ENCODE results near the gene MCTP1.

MCTP1 gene

DNA sequence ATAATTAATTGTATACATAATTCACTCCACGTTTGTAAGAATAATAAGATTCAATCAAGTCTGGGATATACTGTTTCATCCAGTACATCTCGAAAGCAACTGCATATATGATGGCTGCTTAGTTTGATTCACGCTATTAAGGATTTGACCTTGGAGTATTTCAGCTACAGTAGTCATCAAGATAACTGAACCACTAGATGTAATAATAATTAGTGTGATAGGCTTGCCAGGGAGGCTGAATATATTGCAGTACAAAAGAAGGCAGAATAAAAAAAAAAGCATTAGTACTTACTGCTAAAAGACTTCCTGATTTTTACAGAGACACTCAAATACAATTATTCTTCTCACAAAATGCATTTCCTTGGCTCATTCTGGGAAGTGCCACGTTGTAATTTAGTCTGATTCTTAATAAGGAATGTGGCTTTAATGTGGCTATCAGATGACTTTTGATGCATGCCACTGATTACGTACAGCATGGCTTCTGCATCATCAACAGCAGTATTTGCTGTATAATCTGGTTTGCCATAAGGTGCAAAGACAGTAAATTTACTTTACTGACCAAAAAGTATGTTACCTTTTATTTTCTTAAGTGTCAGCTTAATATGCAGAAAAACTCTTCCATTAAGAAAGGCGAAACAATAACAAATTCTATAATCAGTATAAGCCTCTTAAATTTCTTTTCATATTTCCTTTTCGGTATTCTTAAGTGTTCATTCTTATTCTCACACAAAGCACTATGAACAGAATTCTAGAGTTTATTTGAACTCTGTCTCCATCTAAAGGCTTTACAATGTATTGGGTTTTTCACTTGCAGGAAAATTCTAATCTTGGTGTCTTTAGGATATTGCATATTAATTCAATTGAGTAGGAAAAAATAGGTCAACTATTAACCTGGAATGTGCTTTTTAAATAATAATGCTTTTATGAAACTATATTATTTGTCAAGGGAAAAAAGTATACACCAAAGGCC is 500.1 kb downstream of the MCTP1 start:
- Histone ChIP-seq H3K9me2 (replicated peaks; ENCODE audit: low read depth, low read length) (no peaks in the 10 kb centered on the region), H3K9ac (ENCODE audit: low read depth, low read length, poor library complexity, severe bottlenecking) (no peak overlapping the region), H2AFZ (ENCODE audit: low read length) (no peak overlapping the region), H3K27me3 (ENCODE audit: insufficient read depth, low read length, poor library complexity, severe bottlenecking) (no peaks in the 10 kb centered on the region), H3K4me2 (ENCODE audit: low read depth, low read length, poor library complexity, severe bottlenecking) (no peak overlapping the region), H3K79me2 (ENCODE audit: insufficient read depth, low read length) (no peaks in the 10 kb centered on the region), H3F3A (ENCODE audit: low read depth) (no peaks in the 10 kb centered on the region), H3K9me3 (ENCODE audit: insufficient read depth, low read depth, low read length) (no peaks in the 10 kb centered on the region), H4K20me1 (ENCODE audit: insufficient read depth, low read length, poor library complexity, severe bottlenecking) (no peaks in the 10 kb centered on the region), H3K4me3 (ENCODE audit: low read length, poor library complexity, severe bottlenecking) (no peak overlapping the region), H3K4me1 (ENCODE audit: insufficient read depth, low read length, poor library complexity, severe bottlenecking) (peaks cover 22% of the 10 kb centered on the region), H3K36me3 (ENCODE audit: insufficient read depth, low read length) (no peaks in the 10 kb centered on the region)
- TF ChIP-seq, protein P1, sequence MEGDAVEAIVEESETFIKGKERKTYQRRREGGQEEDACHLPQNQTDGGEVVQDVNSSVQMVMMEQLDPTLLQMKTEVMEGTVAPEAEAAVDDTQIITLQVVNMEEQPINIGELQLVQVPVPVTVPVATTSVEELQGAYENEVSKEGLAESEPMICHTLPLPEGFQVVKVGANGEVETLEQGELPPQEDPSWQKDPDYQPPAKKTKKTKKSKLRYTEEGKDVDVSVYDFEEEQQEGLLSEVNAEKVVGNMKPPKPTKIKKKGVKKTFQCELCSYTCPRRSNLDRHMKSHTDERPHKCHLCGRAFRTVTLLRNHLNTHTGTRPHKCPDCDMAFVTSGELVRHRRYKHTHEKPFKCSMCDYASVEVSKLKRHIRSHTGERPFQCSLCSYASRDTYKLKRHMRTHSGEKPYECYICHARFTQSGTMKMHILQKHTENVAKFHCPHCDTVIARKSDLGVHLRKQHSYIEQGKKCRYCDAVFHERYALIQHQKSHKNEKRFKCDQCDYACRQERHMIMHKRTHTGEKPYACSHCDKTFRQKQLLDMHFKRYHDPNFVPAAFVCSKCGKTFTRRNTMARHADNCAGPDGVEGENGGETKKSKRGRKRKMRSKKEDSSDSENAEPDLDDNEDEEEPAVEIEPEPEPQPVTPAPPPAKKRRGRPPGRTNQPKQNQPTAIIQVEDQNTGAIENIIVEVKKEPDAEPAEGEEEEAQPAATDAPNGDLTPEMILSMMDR (conservative IDR thresholded peaks at IDR 0.05; ENCODE audit: low read length), result peak; percentile 70
- no peak for TF ChIP-seq EZH2phosphoT487 (IDR thresholded peaks at IDR 0.05; ENCODE audit: borderline replicate concordance)

DNA sequence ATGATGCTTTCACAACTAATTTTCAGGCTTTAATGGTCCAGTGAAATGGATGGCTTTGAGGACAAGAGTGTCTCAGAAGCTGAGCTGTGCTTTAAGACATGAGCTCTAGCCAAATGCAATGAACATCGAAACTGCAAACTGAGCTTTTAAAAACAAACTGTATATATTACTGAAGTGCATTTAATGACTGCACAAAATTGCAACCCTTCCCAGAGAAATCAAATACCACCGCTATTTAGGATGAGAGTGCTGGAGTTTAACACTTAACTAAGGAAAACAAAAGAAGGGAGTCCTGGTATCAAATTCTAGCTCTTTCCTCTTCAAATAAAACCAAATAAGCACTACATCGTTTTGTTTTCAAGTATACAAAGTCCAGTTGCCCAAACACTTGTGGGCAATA is 502.5 kb downstream of the MCTP1 start:
- H3K4me1 ChIP-seq (ENCODE audit: insufficient read depth, low read length, poor library complexity, severe bottlenecking), result peaks cover 16% of the 10 kb centered on the region
- no peak for TF ChIP-seq EZH2phosphoT487 (IDR thresholded peaks at IDR 0.05; ENCODE audit: borderline replicate concordance)
- TF ChIP-seq, protein P1 (conservative IDR thresholded peaks at IDR 0.05; ENCODE audit: low read length), result no peak
- H2AFZ ChIP-seq (ENCODE audit: low read length), result no peak overlapping the region

DNA sequence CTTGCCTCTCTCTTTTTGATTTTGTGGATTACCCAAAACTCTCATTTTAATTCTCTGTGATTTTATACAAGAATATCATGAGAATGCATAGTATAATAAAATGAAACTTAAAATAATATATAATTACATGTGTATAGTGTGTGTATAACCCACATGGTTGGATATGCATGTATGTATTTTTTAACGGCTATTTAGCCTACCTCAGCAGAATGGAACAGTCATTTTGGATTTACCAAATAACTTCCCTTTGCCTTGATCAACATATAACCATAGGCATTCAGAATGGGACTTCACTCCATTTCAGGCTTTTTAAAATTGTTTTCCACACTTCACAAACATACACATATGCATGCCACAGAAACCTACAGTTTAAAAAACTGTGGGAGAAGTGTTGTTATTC is 505.2 kb downstream of the MCTP1 start:
- H3K4me3 ChIP-seq (ENCODE audit: low read length, poor library complexity, severe bottlenecking), result no peak overlapping the region
- no peaks in the 10 kb centered on the region for H3K27me3 ChIP-seq (ENCODE audit: insufficient read depth, low read length, poor library complexity, severe bottlenecking)
- no peaks in the 10 kb centered on the region for H3F3A ChIP-seq (ENCODE audit: low read depth)
- no peak for TF ChIP-seq EZH2phosphoT487 (IDR thresholded peaks at IDR 0.05; ENCODE audit: borderline replicate concordance)
- TF ChIP-seq, protein P1 (conservative IDR thresholded peaks at IDR 0.05; ENCODE audit: low read length), result no peak
- peaks cover 17% of the 10 kb centered on the region for H3K4me1 ChIP-seq (ENCODE audit: insufficient read depth, low read length, poor library complexity, severe bottlenecking)
- no peaks in the 10 kb centered on the region for H3K9me3 ChIP-seq (ENCODE audit: insufficient read depth, low read depth, low read length)
- H4K20me1 ChIP-seq (ENCODE audit: insufficient read depth, low read length, poor library complexity, severe bottlenecking), result no peaks in the 10 kb centered on the region
- no peak overlapping the region for H3K4me2 ChIP-seq (ENCODE audit: low read depth, low read length, poor library complexity, severe bottlenecking)
- H3K9ac ChIP-seq (ENCODE audit: low read depth, low read length, poor library complexity, severe bottlenecking), result no peak overlapping the region
- no peaks in the 10 kb centered on the region for H3K36me3 ChIP-seq (ENCODE audit: insufficient read depth, low read length)
- no peaks in the 10 kb centered on the region for H3K79me2 ChIP-seq (ENCODE audit: insufficient read depth, low read length)
- no peak overlapping the region for H2AFZ ChIP-seq (ENCODE audit: low read length)
- no peaks in the 10 kb centered on the region for H3K9me2 ChIP-seq (replicated peaks; ENCODE audit: low read depth, low read length)

More for the DNA sequence above, 502.5 kb downstream of the MCTP1 start:
- Histone ChIP-seq H3K79me2 (ENCODE audit: insufficient read depth, low read length) (no peaks in the 10 kb centered on the region), H3K9me3 (ENCODE audit: insufficient read depth, low read depth, low read length) (no peaks in the 10 kb centered on the region), H3K4me3 (ENCODE audit: low read length, poor library complexity, severe bottlenecking) (no peak overlapping the region), H3K9ac (ENCODE audit: low read depth, low read length, poor library complexity, severe bottlenecking) (no peak overlapping the region), H3K36me3 (ENCODE audit: insufficient read depth, low read length) (no peaks in the 10 kb centered on the region), H3F3A (ENCODE audit: low read depth) (no peaks in the 10 kb centered on the region), H3K27me3 (ENCODE audit: insufficient read depth, low read length, poor library complexity, severe bottlenecking) (no peaks in the 10 kb centered on the region), H3K4me2 (ENCODE audit: low read depth, low read length, poor library complexity, severe bottlenecking) (no peak overlapping the region), H3K9me2 (replicated peaks; ENCODE audit: low read depth, low read length) (no peaks in the 10 kb centered on the region), H4K20me1 (ENCODE audit: insufficient read depth, low read length, poor library complexity, severe bottlenecking) (no peaks in the 10 kb centered on the region)
